K562 (cell line): Measurements from ENCODE around the gene PIK3R5. TPM values are rescaled to one million over a fixed set of nuclear protein-coding genes. Genes with fewer than 3 reads are reported as not detected.

Source experiments
- ATAC-seq: fragments of 200-7000 bp; cut with Tn5 transposase; 3 replicates; pipeline ENCODE4 v1.9.1; 2020; ENCODE audit warnings: moderate library complexity
- BruUV-seq: library from RNA; stranded (reverse); fragments of 400-500 nt; replicated peaks from 2 replicates; lab custom pipeline; 2021; lab: Mats Ljungman, UMichigan
- CTCF ChIA-PET: fragments of 300-600 bp; formaldehyde crosslinking; extraction: SDS; loops from one replicate; lab custom pipeline; 2021; ENCODE audit warnings: low intra/inter-chr PET ratio; lab: Yijun Ruan, JAX
- POLR2A ChIA-PET: fragments of 300-600, 350-650 bp; sonication (Branson Sonifier 250); formaldehyde crosslinking; extraction: SDS; loops from one replicate; lab custom pipeline; 2021; ENCODE audit warnings: antibody characterized with exemption, inconsistent platforms; lab: Yijun Ruan, JAX
- DNase-seq, 4 experiments: peaks; one replicate each; pipeline versions ENCODE4 v3.0.0 to v3.0.0-alpha.2; 2011 to 2018; ENCODE audit warnings: low spot score in 3 of 4, mixed read lengths in 3 of 4; ENCODE audit errors: extremely low read depth in 1 of 4
- FAIRE-seq: peaks from 2 replicates; lab custom pipeline; 2011; peaks lifted over from hg19 to GRCh38; lab: Jason Lieb, UNC
- H2AFZ ChIP-seq: 2 replicates; pipeline ENCODE4 v1.6.0; 2011; ENCODE audit warnings: low read depth, low read length, control low read depth, inconsistent platforms
- H3K27ac ChIP-seq: fragments of 200-600 bp; 3 replicates; pipeline ENCODE4 v1.8.0; 2011; ENCODE audit warnings: low read depth, mild to moderate bottlenecking, control low read depth, inconsistent platforms, low read length, moderate library complexity, mixed read lengths; ENCODE audit errors: extremely low read depth
- H3K27me3 ChIP-seq, 2 experiments: fragments of 300-600 bp in 1 of 2; 2 replicates in 1 of 2; 3 replicates in 1 of 2; pipeline versions ENCODE4 v1.6.0 to v1.8.0; 2011; ENCODE audit warnings: inconsistent platforms in 2 of 2, low read length in 2 of 2, mild to moderate bottlenecking in 1 of 2, mixed read lengths in 1 of 2, moderate library complexity in 1 of 2; ENCODE audit not compliant: control insufficient read depth in 2 of 2, insufficient read depth in 2 of 2
- H3K36me3 ChIP-seq: fragments of 300-600 bp; 3 replicates; pipeline ENCODE4 v1.8.0; 2011; ENCODE audit warnings: mild to moderate bottlenecking, low read length, inconsistent platforms; ENCODE audit not compliant: control insufficient read depth, insufficient read depth
- H3K4me1 ChIP-seq, 2 experiments: fragments of 200-600 bp in 1 of 2; replicated peaks in 1 of 2; 2 replicates in 1 of 2; 3 replicates in 1 of 2; pipeline versions ENCODE4 v1.5.1 to v1.8.0; 2011; ENCODE audit warnings: inconsistent platforms in 2 of 2, low read length in 2 of 2, mild to moderate bottlenecking in 1 of 2, mixed read lengths in 1 of 2, moderate library complexity in 1 of 2; ENCODE audit not compliant: control insufficient read depth in 2 of 2, insufficient read depth in 2 of 2
- H3K4me2 ChIP-seq: 2 replicates; pipeline ENCODE4 v1.6.1; 2011; ENCODE audit warnings: low read length, control low read depth, inconsistent platforms, mixed read lengths; ENCODE audit not compliant: insufficient read depth
- H3K4me3 ChIP-seq: fragments of 200-600 bp; sonication (generic), shearing (Covaris generic); 2 replicates; pipeline ENCODE4 v1.5.1; 2016; ENCODE audit warnings: control low read depth, inconsistent platforms
- H3K79me2 ChIP-seq: fragments of 200-600 bp; 3 replicates; pipeline ENCODE4 v1.8.0; 2011; ENCODE audit warnings: low read length, inconsistent platforms; ENCODE audit not compliant: control insufficient read depth, insufficient read depth
- H3K9ac ChIP-seq, 2 experiments: 2 replicates each; pipeline versions ENCODE4 v1.6.0 to v1.6.1; 2011; ENCODE audit warnings: low read depth in 2 of 2, low read length in 2 of 2, control low read depth in 1 of 2, inconsistent platforms in 1 of 2, mild to moderate bottlenecking in 1 of 2, mixed read lengths in 1 of 2; ENCODE audit not compliant: insufficient read depth in 1 of 2
- H3K9me1 ChIP-seq: one replicate; pipeline ENCODE4 v1.6.0; 2011; ENCODE audit warnings: inconsistent platforms, mild to moderate bottlenecking, low read length, moderate library complexity; ENCODE audit not compliant: control insufficient read depth, insufficient read depth
- H3K9me3 ChIP-seq: replicated peaks from 2 replicates; pipeline ENCODE4 v1.5.1; 2011; ENCODE audit warnings: low read depth, low read length, inconsistent platforms; ENCODE audit not compliant: control insufficient read depth, insufficient read depth
- H4K20me1 ChIP-seq: replicated peaks from 2 replicates; pipeline ENCODE4 v1.6.1; 2011; ENCODE audit warnings: low read length, inconsistent platforms, mixed read lengths; ENCODE audit not compliant: control insufficient read depth, insufficient read depth
- BHLHE40 ChIP-seq: IDR thresholded peaks from 2 replicates; pipeline ENCODE4 v1.6.1; 2011; ENCODE audit warnings: low read length, improper control_type of control experiment
- CBFA2T2 ChIP-seq: fragments of 450-650 bp; conservative IDR thresholded peaks from 2 replicates; pipeline ENCODE4 v1.6.1; 2017; ENCODE audit warnings: mild to moderate bottlenecking
- EGR1 ChIP-seq: fragments of 450-650 bp; conservative IDR thresholded peaks from 2 replicates; pipeline ENCODE4 v1.6.1; 2017; ENCODE audit warnings: mild to moderate bottlenecking
- PKNOX1 ChIP-seq: fragments of 450-650 bp; IDR thresholded peaks from 2 replicates; pipeline ENCODE4 v1.6.1; 2016
- SMARCC2 ChIP-seq: fragments of 450-650 bp; IDR thresholded peaks from 2 replicates; pipeline ENCODE4 v1.6.1; 2017; ENCODE audit warnings: antibody characterized with exemption, moderate library complexity, mild to moderate bottlenecking, low read depth
- TFE3 ChIP-seq: fragments of 450-650 bp; formaldehyde crosslinking; IDR thresholded peaks from 2 replicates; pipeline ENCODE4 v1.4.0; 2020; ENCODE audit warnings: mild to moderate bottlenecking, mixed read lengths
- USF1 ChIP-seq: sonication (generic); formaldehyde crosslinking; IDR thresholded peaks from 2 replicates; pipeline ENCODE4 v1.9.0; 2022; ENCODE audit warnings: mild to moderate bottlenecking, missing genetic modification reagents
- USF2 ChIP-seq: sonication (generic); formaldehyde crosslinking; IDR thresholded peaks from 2 replicates; pipeline ENCODE4 v1.5.0; 2020; ENCODE audit warnings: missing genetic modification reagents
- ZNF263 ChIP-seq: sonication (generic); formaldehyde crosslinking; IDR thresholded peaks from 2 replicates; pipeline ENCODE4 v1.8.0; 2022; ENCODE audit warnings: mild to moderate bottlenecking, missing genetic modification reagents, borderline replicate concordance
- WGBS: fragments of 100-300 bp; shearing (Covaris generic); methylation state at CpG from one replicate; pipeline ENCODE4 v1.1.6; 2016; ENCODE audit warnings: low coverage, mixed read lengths; ENCODE audit not compliant: insufficient coverage; ENCODE audit errors: missing lambda C conversion rate; 5-methylcytosine and 5-hydroxymethylcytosine counted together
- in situ Hi-C: fragments of 300-500 bp; cut with MboI; formaldehyde crosslinking; loops from 4 replicates; pipeline ENCODE4 v1.15.0; 2018; ENCODE audit warnings: inconsistent platforms, mixed read lengths
- intact Hi-C: fragments of 100-400 bp; cut with micrococcal nuclease; formaldehyde crosslinking; loops from 2 replicates; pipeline ENCODE4 v1.14.2; 2022
- polyA plus RNA-seq, 8 experiments: library from polyadenylated mRNA; depleted of rRNA in 4 of 8; stranded (reverse) in 5 of 8; unstranded in 3 of 8; fragments of >200 nt; fragmentation: Nextera tagmentation in 2 of 8; fragmentation: Illumina TruSeq in 1 of 8; extraction: Ambion mirVana in 2 of 8; extraction: Trizol in 1 of 8; gene quantifications; 2 replicates each; pipeline versions ENCODE4 v1.2.1 to v1.2.3, GENCODE V29; 2011 to 2014; ENCODE audit warnings: inconsistent platforms in 1 of 8, missing spikeins in 1 of 8
- total RNA-seq, 7 experiments: library from RNA; depleted of rRNA in 6 of 7; stranded (reverse); fragments of >200 nt in 6 of 7; fragmentation: Illumina TruSeq in 2 of 7; extraction: Trizol in 2 of 7; gene quantifications; 2 replicates each; pipeline versions ENCODE4 v1.2.1 to v1.2.3, GENCODE V29; 2011 to 2021; ENCODE audit warnings: low replicate concordance in 1 of 7

PIK3R5 gene
- total and polyA plus RNA-seq, 9 of the 15 experiments (the other 6 are each of a cell fraction or from before 2014, with no cell fraction given), result 0.01 to 0.38 TPM; not detected in 7

GRCh38 chr17:8859027-8859803 is 106.3 kb downstream of the PIK3R5 start:
- no peak overlapping the region for H3K4me3 ChIP-seq
- H3K4me1 ChIP-seq, result peaks cover 0 to 10% of the 10 kb centered on the region in 2 experiments; a peak in 2 of 5 replicates
- H3K9me1 ChIP-seq, result no peaks in the 10 kb centered on the region
- no peaks in the 10 kb centered on the region for H3K9me3 ChIP-seq
- in situ Hi-C loops (no loop called here), intact Hi-C loops (no loop called here)
- peak in 2 of 4 experiments; percentile 11 to 33 for DNase-seq
- H3K27ac ChIP-seq, result no peak overlapping the region
- BruUV-seq, result no TSS peak
- H3K36me3 ChIP-seq, result no peaks in the 10 kb centered on the region
- peak; percentile 11 for FAIRE-seq
- ChIA-PET POLR2A (interaction anchor here (0.6 kb wide), 1 partner anchor 31 kb away, joined by 3 read pairs; no protein-coding TSS in a partner anchor), CTCF (no interaction called here)
- H2AFZ ChIP-seq, result no peak overlapping the region
- no peak overlapping the region for H3K4me2 ChIP-seq
- no peaks in the 10 kb centered on the region for H3K79me2 ChIP-seq
- no peak overlapping the region for H3K9ac ChIP-seq
- ATAC-seq, result no peak
- WGBS, result 6% methylated on average over 9 of the region's 11 CpGs
- H3K27me3 ChIP-seq, result peaks cover 0 to 5% of the 10 kb centered on the region in 2 experiments; a peak in 1 of 5 replicates
- H4K20me1 ChIP-seq, result no peaks in the 10 kb centered on the region
- TF ChIP-seq ZNF263 (CRISPR knock-in tag) (peak; percentile 32; the same call in 1 of the 2 replicates), PKNOX1 (no peak), EGR1 (peak; percentile 45; the same call in 1 of the 2 replicates), CBFA2T2 (peak; percentile 57), SMARCC2 (no peak), TFE3 (peak; percentile 98), USF1 (CRISPR knock-in tag) (peak; percentile 71), BHLHE40 (peak; percentile 62), USF2 (CRISPR knock-in tag) (peak; percentile 88)
